AG04449 (cell line): ENCODE measurements around the gene PREX1.

Experiments used
- CTCF ChIA-PET: fragments of 350-600 bp; formaldehyde crosslinking; extraction: SDS; loops from one replicate; lab custom pipeline; 2021; ENCODE audit warnings: antibody characterized with exemption; lab: Yijun Ruan, JAX
- POLR2A ChIA-PET: fragments of 400-600, 350-600 bp; formaldehyde crosslinking; extraction: SDS; loops from one replicate; lab custom pipeline; 2020; ENCODE audit warnings: antibody characterized with exemption, inconsistent platforms; lab: Yijun Ruan, JAX
- DNase-seq: peaks from one replicate; pipeline ENCODE4 v3.0.0-alpha.2; 2010; ENCODE audit warnings: low read depth, low spot score
- H3K4me3 ChIP-seq: 2 replicates; pipeline ENCODE4 v1.5.1; 2011; ENCODE audit warnings: low read depth, mild to moderate bottlenecking, control low read depth, low read length
- TF ChIP-seq, protein P1 (sequence below): IDR thresholded peaks from one replicate; pipeline ENCODE4 v1.5.1; 2011; ENCODE audit warnings: mild to moderate bottlenecking, moderate library complexity, low read length, control low read depth, inconsistent platforms; ENCODE audit not compliant: insufficient read depth; ENCODE audit errors: missing control alignments

PREX1 gene

DNA sequence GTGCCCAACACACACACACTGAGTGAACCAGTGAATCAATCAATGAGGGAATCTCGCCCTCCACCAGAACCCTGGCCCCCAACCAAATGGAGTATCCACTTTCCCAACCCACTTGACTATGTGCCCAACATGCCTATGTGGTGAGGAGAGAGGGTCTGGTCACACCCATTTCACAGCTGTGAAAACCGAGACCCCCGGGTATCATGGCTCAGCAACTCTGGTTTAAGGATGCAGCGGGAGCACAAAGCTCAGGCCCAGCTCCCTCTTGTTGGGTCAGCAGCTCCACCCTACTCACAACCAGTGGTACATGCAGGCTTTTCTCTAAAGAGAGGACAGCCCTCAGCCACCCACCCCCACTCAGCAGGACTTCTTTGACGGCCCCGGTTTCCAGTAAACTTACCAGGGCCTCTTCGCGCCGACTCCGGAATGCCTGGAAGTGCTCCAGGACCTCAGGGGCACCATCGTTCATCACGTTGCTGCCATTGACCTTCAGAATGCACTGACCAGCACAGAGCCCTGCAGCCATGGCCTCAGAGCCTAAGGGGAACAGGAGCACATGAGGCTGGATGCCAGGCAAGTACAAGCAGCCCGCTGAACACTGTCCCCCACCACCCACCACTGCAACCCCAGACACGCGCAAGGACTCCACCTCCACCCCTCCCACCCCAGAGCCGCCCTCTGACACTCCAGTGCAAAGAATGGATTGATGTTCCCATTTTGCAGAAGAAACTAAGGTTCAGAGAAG lies 174.7 kb downstream of the PREX1 start:
- ChIA-PET CTCF (interaction anchor here (12.6 kb wide), 1 partner anchor 254 kb away, joined by 534 read pairs; no protein-coding TSS in a partner anchor), POLR2A (no interaction called here)

DNA sequence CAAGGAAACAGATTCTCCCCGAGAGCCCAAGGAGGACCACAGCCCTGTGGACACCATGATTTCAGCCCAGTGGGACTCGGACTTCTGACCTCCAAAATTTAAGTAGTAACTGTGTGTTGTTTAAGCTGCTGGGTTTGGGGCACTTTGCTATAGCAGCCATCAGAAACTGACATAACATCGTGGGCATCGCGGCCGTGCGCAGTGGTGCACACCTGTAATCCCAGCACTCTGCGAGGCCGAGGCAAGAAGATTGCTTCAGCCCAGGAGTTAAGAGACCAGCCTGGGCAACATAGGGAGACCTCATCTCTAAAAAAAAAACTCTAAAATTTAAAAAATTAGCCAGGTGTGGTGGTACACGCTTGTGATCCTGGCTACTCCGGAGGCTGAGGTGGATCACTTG lies 175.8 kb downstream of the PREX1 start:
- H3K4me3 ChIP-seq: no peak overlapping the region
- DNase-seq: no peak
- CTCF ChIA-PET: interaction anchor here (12.6 kb wide), 1 partner anchor 255 kb away, joined by 534 read pairs; no protein-coding TSS in a partner anchor
- POLR2A ChIA-PET: no interaction called here
- TF ChIP-seq, protein P1, sequence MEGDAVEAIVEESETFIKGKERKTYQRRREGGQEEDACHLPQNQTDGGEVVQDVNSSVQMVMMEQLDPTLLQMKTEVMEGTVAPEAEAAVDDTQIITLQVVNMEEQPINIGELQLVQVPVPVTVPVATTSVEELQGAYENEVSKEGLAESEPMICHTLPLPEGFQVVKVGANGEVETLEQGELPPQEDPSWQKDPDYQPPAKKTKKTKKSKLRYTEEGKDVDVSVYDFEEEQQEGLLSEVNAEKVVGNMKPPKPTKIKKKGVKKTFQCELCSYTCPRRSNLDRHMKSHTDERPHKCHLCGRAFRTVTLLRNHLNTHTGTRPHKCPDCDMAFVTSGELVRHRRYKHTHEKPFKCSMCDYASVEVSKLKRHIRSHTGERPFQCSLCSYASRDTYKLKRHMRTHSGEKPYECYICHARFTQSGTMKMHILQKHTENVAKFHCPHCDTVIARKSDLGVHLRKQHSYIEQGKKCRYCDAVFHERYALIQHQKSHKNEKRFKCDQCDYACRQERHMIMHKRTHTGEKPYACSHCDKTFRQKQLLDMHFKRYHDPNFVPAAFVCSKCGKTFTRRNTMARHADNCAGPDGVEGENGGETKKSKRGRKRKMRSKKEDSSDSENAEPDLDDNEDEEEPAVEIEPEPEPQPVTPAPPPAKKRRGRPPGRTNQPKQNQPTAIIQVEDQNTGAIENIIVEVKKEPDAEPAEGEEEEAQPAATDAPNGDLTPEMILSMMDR: no peak

More for the DNA sequence above, 174.7 kb downstream of the PREX1 start:
- no peak for DNase-seq
- TF ChIP-seq, protein P1: no peak
- H3K4me3 ChIP-seq: no peak overlapping the region

DNA sequence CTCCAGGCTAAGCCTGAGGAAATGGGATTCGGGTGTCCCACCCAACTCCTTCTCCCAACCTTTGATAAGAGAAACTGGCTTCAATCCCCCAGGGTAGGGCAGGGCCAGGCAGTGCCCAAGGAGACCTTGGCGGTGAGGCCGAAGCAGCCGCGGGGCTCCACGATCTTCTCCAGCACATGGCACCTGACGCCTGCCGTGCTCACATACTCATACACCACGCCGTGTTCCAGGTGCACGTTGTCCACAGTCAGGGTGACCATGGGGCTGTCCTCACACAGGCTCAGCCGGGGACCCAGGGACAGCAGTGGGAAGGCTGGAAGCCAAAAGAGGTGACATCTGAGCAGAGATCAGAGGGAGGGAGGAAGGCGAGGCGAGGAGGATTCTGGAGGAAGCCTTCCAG lies 176.5 kb downstream of the PREX1 start:
- ChIA-PET CTCF (interaction anchor here (1.5 to 12.6 kb wide), 2 partner anchors 254 to 256 kb away, joined by 5 to 534 read pairs; no protein-coding TSS in a partner anchor), POLR2A (no interaction called here)
- no peak for DNase-seq
- no peak overlapping the region for H3K4me3 ChIP-seq
- TF ChIP-seq, protein P1: no peak

DNA sequence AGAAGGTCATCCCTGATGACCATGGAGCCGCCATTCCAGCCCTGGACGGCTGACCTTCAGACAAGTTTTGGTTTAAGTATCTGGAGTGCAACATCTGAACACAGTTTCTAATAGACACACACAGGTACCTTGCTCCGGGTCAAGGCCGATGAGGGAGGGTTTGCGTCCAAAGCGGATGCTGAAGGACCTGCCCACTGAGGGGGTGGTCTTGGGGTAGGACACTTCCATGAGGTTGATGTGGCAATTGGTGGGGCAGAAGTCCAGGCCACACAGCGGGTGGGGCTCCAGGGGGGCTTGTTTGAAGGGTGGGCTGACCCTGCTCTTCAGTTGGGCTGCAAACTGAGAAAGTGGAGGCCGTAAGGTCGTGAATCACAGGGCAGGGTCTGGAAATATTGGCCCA lies 177.9 kb downstream of the PREX1 start:
- TF ChIP-seq, protein P1: no peak
- ChIA-PET CTCF (interaction anchor here (1.5 to 4.0 kb wide), 2 partner anchors 7 to 255 kb away, joined by 5 to 35 read pairs; no protein-coding TSS in a partner anchor), POLR2A (no interaction called here)
- DNase-seq: no peak
- H3K4me3 ChIP-seq: no peak overlapping the region

DNA sequence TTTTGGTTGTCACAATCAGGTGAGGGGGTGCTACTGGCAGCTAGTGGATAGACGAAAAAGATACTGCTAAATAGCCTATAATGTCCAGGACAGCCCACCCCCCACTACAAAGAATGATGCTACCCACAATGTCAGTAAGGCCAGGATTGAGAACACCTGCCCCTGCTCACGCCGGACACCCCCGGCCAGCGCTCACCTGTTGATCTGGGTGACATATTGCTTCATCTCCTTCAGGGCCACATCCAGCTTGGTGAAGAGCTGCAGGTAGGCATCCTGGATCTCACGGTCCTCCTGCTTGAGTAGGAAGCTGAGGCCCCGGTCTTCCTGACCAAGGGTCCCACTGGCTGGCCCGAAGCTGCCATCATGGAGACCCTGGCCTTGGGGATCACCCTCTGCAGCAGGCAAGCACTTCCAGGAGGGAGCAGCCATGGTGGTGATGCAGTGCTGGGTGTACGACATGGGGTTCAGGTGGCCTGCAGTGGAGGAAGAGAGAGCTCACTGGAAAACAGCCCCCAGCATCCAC lies 178.6 kb downstream of the PREX1 start:
- TF ChIP-seq, protein P1: no peak
- DNase-seq: no peak
- ChIA-PET POLR2A (no interaction called here), CTCF (interaction anchor here (1.1 to 4.0 kb wide), 2 partner anchors 8 to 14 kb away, joined by 6 to 35 read pairs; no protein-coding TSS in a partner anchor)
- no peak overlapping the region for H3K4me3 ChIP-seq

DNA sequence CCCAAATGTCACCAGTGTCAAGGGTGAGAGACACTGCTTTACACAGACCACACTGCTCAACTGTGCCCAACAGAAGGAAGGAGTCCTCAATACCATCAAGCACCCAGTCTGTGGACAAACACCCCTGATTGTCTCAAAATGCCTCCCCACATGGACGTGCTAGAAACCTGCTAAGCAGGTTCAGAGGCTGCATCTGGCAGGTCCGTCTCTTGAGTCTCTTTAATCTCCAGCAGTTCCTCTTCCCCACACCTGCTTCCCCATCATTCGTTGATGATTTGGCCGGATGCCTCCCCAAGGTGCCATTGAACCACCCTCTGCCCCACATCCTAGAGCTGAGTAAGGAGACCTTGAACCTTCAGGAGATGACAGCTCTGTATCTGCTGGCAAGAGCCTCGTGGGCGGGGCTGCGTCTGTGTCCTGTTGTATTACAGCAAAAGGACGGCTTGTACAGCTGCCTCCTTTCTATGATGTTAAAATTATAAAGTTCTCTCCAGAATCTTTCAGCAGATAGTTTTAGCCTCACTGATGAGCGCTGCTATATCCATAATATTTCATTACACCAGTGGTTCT lies 179.2 kb downstream of the PREX1 start:
- ChIA-PET POLR2A (no interaction called here), CTCF (interaction anchor here (1.1 to 4.0 kb wide), 3 partner anchors 8 to 257 kb away, joined by 6 to 35 read pairs (median 6); no protein-coding TSS in a partner anchor)
- no peak for DNase-seq
- TF ChIP-seq, protein P1: no peak
- no peak overlapping the region for H3K4me3 ChIP-seq
